GM12878 (cell line): ENCODE results near the gene SUGCT. TPM values are rescaled to one million over a fixed set of nuclear protein-coding genes. Genes with fewer than 3 reads are reported as not detected.

Experiments used
- CBX5 ChIP-seq: sonication (generic); IDR thresholded peaks from 2 replicates; pipeline ENCODE4 v1.6.1; 2016; ENCODE audit warnings: low read depth, moderate library complexity, mild to moderate bottlenecking, inconsistent platforms
- ESRRA ChIP-seq: IDR thresholded peaks from 2 replicates; pipeline ENCODE4 v1.6.1; 2012; ENCODE audit warnings: mild to moderate bottlenecking, low read length, improper control_type of control experiment
- KDM1A ChIP-seq: fragments of 200-600 bp; sonication (generic); IDR thresholded peaks from 2 replicates; pipeline ENCODE4 v1.6.1; 2016; ENCODE audit warnings: borderline replicate concordance
- MTA3 ChIP-seq: IDR thresholded peaks from 2 replicates; pipeline ENCODE4 v1.6.1; 2012; ENCODE audit warnings: low read length, inconsistent platforms, borderline replicate concordance
- RUNX3 ChIP-seq: IDR thresholded peaks from 2 replicates; pipeline ENCODE4 v1.6.1; 2012; ENCODE audit warnings: low read length, inconsistent platforms
- SIX5 ChIP-seq: IDR thresholded peaks from 2 replicates; pipeline ENCODE4 v1.6.1; 2011; ENCODE audit warnings: mild to moderate bottlenecking, low read depth, low read length, moderate library complexity; ENCODE audit not compliant: severe bottlenecking
- STAT1 ChIP-seq: fragments of 450-650 bp; conservative IDR thresholded peaks from 2 replicates; pipeline ENCODE4 v1.6.1; 2014; ENCODE audit warnings: antibody characterized with exemption, mild to moderate bottlenecking
- WRNIP1 ChIP-seq: IDR thresholded peaks from 2 replicates; pipeline ENCODE4 v1.6.1; 2011; ENCODE audit warnings: low read depth, low read length, improper control_type of control experiment, borderline replicate concordance
- polyA plus RNA-seq, 11 experiments: library from polyadenylated mRNA; depleted of rRNA in 4 of 11; unstranded in 6 of 11; stranded (reverse) in 5 of 11; fragments of >200 nt; fragmentation: Nextera tagmentation in 4 of 11; fragmentation: Illumina TruSeq in 1 of 11; extraction: Ambion mirVana in 4 of 11; extraction: Trizol in 1 of 11; gene quantifications; 1 replicate in 1 of 11; 2 replicates in 10 of 11; pipeline versions ENCODE4 v1.2.1 to v1.2.3, GENCODE V29; 2011 to 2016; ENCODE audit warnings: inconsistent platforms in 2 of 11, missing spikeins in 2 of 11, low read depth in 1 of 11
- total RNA-seq, 4 experiments: library from RNA; depleted of rRNA in 3 of 4; stranded (reverse); fragments of >200 nt in 3 of 4; fragmentation: Illumina TruSeq in 1 of 4; extraction: Trizol in 1 of 4; gene quantifications; 2 replicates each; pipeline versions ENCODE4 v1.2.1 to v1.2.3, GENCODE V29; 2013 to 2021
- TF ChIP-seq, protein P1 (sequence below): fragments of 150-350 bp; IDR thresholded peaks from 2 replicates; pipeline ENCODE4 v1.6.1; 2016; ENCODE audit warnings: low read depth, low read length
- TF ChIP-seq, protein P2 (sequence below): IDR thresholded peaks from 2 replicates; pipeline ENCODE4 v1.6.1; 2012; ENCODE audit warnings: improper control_type of control experiment, low read depth, low read length; ENCODE audit not compliant: insufficient replicate concordance
- TF ChIP-seq, protein P3 (sequence below): IDR thresholded peaks from 2 replicates; pipeline ENCODE4 v1.6.1; 2011; ENCODE audit warnings: mild to moderate bottlenecking, low read depth, low read length, moderate library complexity; ENCODE audit not compliant: insufficient replicate concordance

The SUGCT gene
- total and polyA plus RNA-seq, 10 of the 15 experiments (the other 5 are each of a cell fraction or from before 2014, with no cell fraction given), result 0.08 to 1.2 (median 0.67) TPM; not detected in 1

DNA sequence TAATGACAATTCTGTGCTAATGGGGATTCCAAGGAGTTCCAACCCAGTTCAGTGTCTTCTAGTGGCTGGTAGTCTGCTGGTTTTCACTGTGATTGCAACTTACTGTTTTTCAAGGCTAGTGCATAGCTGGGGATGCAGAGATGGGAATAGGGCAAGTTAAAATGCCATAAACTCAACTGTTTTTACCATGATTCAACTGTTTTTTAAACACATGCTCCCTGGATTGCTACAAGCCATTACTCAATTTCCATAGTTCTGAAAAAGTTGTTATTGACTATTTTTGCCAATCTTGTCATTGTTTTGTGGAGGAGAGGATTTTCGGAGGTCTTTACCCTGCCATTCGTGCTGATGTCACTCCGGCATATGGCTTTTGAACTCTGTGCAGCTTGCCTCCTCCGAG, 245.3 kb downstream of the SUGCT start (continued):
- TF ChIP-seq, protein P1, sequence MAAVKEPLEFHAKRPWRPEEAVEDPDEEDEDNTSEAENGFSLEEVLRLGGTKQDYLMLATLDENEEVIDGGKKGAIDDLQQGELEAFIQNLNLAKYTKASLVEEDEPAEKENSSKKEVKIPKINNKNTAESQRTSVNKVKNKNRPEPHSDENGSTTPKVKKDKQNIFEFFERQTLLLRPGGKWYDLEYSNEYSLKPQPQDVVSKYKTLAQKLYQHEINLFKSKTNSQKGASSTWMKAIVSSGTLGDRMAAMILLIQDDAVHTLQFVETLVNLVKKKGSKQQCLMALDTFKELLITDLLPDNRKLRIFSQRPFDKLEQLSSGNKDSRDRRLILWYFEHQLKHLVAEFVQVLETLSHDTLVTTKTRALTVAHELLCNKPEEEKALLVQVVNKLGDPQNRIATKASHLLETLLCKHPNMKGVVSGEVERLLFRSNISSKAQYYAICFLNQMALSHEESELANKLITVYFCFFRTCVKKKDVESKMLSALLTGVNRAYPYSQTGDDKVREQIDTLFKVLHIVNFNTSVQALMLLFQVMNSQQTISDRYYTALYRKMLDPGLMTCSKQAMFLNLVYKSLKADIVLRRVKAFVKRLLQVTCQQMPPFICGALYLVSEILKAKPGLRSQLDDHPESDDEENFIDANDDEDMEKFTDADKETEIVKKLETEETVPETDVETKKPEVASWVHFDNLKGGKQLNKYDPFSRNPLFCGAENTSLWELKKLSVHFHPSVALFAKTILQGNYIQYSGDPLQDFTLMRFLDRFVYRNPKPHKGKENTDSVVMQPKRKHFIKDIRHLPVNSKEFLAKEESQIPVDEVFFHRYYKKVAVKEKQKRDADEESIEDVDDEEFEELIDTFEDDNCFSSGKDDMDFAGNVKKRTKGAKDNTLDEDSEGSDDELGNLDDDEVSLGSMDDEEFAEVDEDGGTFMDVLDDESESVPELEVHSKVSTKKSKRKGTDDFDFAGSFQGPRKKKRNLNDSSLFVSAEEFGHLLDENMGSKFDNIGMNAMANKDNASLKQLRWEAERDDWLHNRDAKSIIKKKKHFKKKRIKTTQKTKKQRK, result no peak
- TF ChIP-seq STAT1 (no peak), MTA3 (no peak), CBX5 (no peak), KDM1A (no peak), RUNX3 (no peak), WRNIP1 (no peak), ESRRA (no peak), SIX5 (no peak)
- TF ChIP-seq, protein P2, sequence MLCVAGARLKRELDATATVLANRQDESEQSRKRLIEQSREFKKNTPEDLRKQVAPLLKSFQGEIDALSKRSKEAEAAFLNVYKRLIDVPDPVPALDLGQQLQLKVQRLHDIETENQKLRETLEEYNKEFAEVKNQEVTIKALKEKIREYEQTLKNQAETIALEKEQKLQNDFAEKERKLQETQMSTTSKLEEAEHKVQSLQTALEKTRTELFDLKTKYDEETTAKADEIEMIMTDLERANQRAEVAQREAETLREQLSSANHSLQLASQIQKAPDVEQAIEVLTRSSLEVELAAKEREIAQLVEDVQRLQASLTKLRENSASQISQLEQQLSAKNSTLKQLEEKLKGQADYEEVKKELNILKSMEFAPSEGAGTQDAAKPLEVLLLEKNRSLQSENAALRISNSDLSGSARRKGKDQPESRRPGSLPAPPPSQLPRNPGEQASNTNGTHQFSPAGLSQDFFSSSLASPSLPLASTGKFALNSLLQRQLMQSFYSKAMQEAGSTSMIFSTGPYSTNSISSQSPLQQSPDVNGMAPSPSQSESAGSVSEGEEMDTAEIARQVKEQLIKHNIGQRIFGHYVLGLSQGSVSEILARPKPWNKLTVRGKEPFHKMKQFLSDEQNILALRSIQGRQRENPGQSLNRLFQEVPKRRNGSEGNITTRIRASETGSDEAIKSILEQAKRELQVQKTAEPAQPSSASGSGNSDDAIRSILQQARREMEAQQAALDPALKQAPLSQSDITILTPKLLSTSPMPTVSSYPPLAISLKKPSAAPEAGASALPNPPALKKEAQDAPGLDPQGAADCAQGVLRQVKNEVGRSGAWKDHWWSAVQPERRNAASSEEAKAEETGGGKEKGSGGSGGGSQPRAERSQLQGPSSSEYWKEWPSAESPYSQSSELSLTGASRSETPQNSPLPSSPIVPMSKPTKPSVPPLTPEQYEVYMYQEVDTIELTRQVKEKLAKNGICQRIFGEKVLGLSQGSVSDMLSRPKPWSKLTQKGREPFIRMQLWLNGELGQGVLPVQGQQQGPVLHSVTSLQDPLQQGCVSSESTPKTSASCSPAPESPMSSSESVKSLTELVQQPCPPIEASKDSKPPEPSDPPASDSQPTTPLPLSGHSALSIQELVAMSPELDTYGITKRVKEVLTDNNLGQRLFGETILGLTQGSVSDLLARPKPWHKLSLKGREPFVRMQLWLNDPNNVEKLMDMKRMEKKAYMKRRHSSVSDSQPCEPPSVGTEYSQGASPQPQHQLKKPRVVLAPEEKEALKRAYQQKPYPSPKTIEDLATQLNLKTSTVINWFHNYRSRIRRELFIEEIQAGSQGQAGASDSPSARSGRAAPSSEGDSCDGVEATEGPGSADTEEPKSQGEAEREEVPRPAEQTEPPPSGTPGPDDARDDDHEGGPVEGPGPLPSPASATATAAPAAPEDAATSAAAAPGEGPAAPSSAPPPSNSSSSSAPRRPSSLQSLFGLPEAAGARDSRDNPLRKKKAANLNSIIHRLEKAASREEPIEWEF, result no peak
- TF ChIP-seq, protein P3, sequence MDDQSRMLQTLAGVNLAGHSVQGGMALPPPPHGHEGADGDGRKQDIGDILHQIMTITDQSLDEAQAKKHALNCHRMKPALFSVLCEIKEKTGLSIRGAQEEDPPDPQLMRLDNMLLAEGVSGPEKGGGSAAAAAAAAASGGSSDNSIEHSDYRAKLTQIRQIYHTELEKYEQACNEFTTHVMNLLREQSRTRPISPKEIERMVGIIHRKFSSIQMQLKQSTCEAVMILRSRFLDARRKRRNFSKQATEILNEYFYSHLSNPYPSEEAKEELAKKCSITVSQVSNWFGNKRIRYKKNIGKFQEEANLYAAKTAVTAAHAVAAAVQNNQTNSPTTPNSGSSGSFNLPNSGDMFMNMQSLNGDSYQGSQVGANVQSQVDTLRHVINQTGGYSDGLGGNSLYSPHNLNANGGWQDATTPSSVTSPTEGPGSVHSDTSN, result no peak
